ENCODE results near the gene CPAMD8. TPM values are rescaled to one million over a fixed set of nuclear protein-coding genes. Genes with fewer than 3 reads are reported as not detected.

CPAMD8 gene
- total RNA-seq, 2 experiments from 2014 or later: 0.32 to 1.2 TPM

DNA sequence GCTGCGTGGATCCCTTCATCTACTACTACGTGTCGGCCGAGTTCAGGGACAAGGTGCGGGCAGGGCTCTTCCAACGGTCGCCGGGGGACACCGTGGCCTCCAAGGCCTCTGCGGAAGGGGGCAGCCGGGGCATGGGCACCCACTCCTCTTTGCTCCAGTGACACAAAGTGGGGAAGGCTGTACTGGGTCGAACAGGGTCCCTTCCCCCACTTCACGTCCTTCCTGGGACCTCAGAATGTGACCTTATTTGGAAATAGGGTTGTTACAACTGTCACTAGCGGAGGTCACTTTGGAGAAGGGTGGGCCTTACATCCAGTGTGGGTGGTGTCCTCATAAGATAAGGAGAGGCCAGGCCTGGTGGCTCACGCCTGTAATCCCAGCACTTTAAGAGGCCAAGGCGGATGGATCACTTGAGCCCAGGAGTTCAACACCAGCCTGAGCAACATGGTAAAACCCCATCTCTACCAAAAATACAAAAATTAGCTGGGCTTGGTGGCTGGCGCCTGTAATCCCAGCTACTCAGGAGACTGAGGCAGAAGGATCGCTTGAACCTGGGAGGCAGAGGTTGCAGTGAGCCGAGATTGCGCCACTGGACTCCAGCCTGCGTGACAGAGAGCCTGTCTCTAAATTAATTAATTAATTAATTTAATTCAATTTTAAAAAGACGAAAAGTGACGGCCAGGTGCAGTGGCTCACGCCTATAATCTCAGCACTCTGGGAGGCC lies 136.0 kb downstream of the CPAMD8 start:
- Histone ChIP-seq H3K36me3 (ENCODE audit: insufficient read depth, low read length) (no peaks in the 10 kb centered on the region), H3K27ac (ENCODE audit: low read depth, low read length, poor library complexity, severe bottlenecking) (no peak overlapping the region), H3K4me1 (ENCODE audit: insufficient read depth, low read length, poor library complexity, severe bottlenecking) (peaks cover 29% of the 10 kb centered on the region), H4K20me1 (ENCODE audit: insufficient read depth, low read length) (no peaks in the 10 kb centered on the region), H3K4me2 (ENCODE audit: low read length) (no peak overlapping the region), H3K79me2 (ENCODE audit: insufficient read depth, low read depth, low read length) (no peaks in the 10 kb centered on the region), H3K9me3 (ENCODE audit: low read length) (no peaks in the 10 kb centered on the region), H2AFZ (ENCODE audit: low read length) (no peak overlapping the region), H3K9me2 (ENCODE audit: insufficient read depth, low read length) (no peaks in the 10 kb centered on the region), H3K4me3 (ENCODE audit: low read depth, low read length, poor library complexity, severe bottlenecking) (no peak overlapping the region)
- no TSS peak for BruUV-seq (replicated peaks)
- TF ChIP-seq, protein P1, sequence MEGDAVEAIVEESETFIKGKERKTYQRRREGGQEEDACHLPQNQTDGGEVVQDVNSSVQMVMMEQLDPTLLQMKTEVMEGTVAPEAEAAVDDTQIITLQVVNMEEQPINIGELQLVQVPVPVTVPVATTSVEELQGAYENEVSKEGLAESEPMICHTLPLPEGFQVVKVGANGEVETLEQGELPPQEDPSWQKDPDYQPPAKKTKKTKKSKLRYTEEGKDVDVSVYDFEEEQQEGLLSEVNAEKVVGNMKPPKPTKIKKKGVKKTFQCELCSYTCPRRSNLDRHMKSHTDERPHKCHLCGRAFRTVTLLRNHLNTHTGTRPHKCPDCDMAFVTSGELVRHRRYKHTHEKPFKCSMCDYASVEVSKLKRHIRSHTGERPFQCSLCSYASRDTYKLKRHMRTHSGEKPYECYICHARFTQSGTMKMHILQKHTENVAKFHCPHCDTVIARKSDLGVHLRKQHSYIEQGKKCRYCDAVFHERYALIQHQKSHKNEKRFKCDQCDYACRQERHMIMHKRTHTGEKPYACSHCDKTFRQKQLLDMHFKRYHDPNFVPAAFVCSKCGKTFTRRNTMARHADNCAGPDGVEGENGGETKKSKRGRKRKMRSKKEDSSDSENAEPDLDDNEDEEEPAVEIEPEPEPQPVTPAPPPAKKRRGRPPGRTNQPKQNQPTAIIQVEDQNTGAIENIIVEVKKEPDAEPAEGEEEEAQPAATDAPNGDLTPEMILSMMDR (conservative IDR thresholded peaks at IDR 0.05; ENCODE audit: low read length): no peak
- no peak for TF ChIP-seq EZH2phosphoT487 (IDR thresholded peaks at IDR 0.05; ENCODE audit: borderline replicate concordance, low read depth, low read length)
- ChIA-PET POLR2A (no interaction called here), CTCF (ENCODE audit: unreplicated experiment) (no interaction called here)
- intact Hi-C loops (cut with micrococcal nuclease; ENCODE audit: unreplicated experiment): loop anchor here (10.0 kb wide), 1 partner anchor 354 kb away; the partner anchor contains the start of gene NR2F6
- DNase-seq (ENCODE audit: low spot score): no peak

DNA sequence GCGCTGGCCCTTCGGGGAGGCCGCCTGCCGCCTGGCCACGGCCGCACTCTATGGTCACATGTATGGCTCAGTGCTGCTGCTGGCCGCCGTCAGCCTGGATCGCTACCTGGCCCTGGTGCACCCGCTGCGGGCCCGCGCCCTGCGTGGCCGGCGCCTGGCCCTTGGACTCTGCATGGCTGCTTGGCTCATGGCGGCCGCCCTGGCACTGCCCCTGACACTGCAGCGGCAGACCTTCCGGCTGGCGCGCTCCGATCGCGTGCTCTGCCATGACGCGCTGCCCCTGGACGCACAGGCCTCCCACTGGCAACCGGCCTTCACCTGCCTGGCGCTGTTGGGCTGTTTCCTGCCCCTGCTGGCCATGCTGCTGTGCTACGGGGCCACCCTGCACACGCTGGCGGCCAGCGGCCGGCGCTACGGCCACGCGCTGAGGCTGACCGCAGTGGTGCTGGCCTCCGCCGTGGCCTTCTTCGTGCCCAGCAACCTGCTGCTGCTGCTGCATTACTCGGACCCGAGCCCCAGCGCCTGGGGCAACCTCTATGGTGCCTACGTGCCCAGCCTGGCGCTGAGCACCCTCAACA lies 136.6 kb downstream of the CPAMD8 start:
- CTCF ChIA-PET (ENCODE audit: unreplicated experiment): no interaction called here
- Histone ChIP-seq H4K20me1 (ENCODE audit: insufficient read depth, low read length) (no peaks in the 10 kb centered on the region), H3K4me1 (ENCODE audit: insufficient read depth, low read length, poor library complexity, severe bottlenecking) (peaks cover 29% of the 10 kb centered on the region), H3K4me3 (ENCODE audit: low read depth, low read length, poor library complexity, severe bottlenecking) (no peak overlapping the region), H3K79me2 (ENCODE audit: insufficient read depth, low read depth, low read length) (no peaks in the 10 kb centered on the region), H3K27ac (ENCODE audit: low read depth, low read length, poor library complexity, severe bottlenecking) (no peak overlapping the region), H2AFZ (ENCODE audit: low read length) (no peak overlapping the region), H3K9me2 (ENCODE audit: insufficient read depth, low read length) (no peaks in the 10 kb centered on the region), H3K9me3 (ENCODE audit: low read length) (no peaks in the 10 kb centered on the region), H3K36me3 (ENCODE audit: insufficient read depth, low read length) (no peaks in the 10 kb centered on the region), H3K4me2 (ENCODE audit: low read length) (no peak overlapping the region)
- no TSS peak for BruUV-seq (replicated peaks)
- intact Hi-C loops (cut with micrococcal nuclease; ENCODE audit: unreplicated experiment): loop anchor here (10.0 kb wide), 1 partner anchor 355 kb away; the partner anchor contains the start of gene NR2F6
- POLR2A ChIA-PET: no interaction called here
- DNase-seq (ENCODE audit: low spot score): no peak
- no peak for TF ChIP-seq EZH2phosphoT487 (IDR thresholded peaks at IDR 0.05; ENCODE audit: borderline replicate concordance, low read depth, low read length)
- TF ChIP-seq, protein P1 (conservative IDR thresholded peaks at IDR 0.05; ENCODE audit: low read length): no peak

DNA sequence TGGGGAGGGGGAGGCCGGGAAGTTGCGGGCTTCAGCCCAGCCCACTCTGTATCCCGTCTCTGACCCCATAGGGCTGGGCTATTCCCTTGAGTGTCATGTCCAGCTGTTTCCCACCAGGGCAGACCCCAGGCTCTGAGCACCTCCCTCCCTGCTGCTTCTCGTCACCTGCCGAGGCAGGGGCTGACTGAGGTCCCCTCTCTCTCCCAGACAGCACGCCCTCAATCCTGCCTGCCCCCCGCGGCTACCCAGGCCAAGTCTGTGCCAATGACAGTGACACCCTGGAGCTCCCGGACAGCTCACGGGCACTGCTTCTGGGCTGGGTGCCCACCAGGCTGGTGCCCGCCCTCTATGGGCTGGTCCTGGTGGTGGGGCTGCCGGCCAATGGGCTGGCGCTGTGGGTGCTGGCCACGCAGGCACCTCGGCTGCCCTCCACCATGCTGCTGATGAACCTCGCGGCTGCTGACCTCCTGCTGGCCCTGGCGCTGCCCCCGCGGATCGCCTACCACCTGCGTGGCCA lies 137.2 kb downstream of the CPAMD8 start:
- POLR2A ChIA-PET: no interaction called here
- CTCF ChIA-PET (ENCODE audit: unreplicated experiment): no interaction called here
- Histone ChIP-seq H3K4me3 (ENCODE audit: low read depth, low read length, poor library complexity, severe bottlenecking) (no peak overlapping the region), H3K79me2 (ENCODE audit: insufficient read depth, low read depth, low read length) (no peaks in the 10 kb centered on the region), H3K27ac (ENCODE audit: low read depth, low read length, poor library complexity, severe bottlenecking) (no peak overlapping the region), H2AFZ (ENCODE audit: low read length) (no peak overlapping the region), H3K36me3 (ENCODE audit: insufficient read depth, low read length) (no peaks in the 10 kb centered on the region), H3K4me1 (ENCODE audit: insufficient read depth, low read length, poor library complexity, severe bottlenecking) (peaks cover 26% of the 10 kb centered on the region), H3K4me2 (ENCODE audit: low read length) (no peak overlapping the region), H4K20me1 (ENCODE audit: insufficient read depth, low read length) (no peaks in the 10 kb centered on the region), H3K9me2 (ENCODE audit: insufficient read depth, low read length) (no peaks in the 10 kb centered on the region), H3K9me3 (ENCODE audit: low read length) (no peaks in the 10 kb centered on the region)
- DNase-seq (ENCODE audit: low spot score): no peak
- intact Hi-C loops (cut with micrococcal nuclease; ENCODE audit: unreplicated experiment): no loop called here
- TF ChIP-seq, protein P1 (conservative IDR thresholded peaks at IDR 0.05; ENCODE audit: low read length): no peak
- TF ChIP-seq EZH2phosphoT487 (IDR thresholded peaks at IDR 0.05; ENCODE audit: borderline replicate concordance, low read depth, low read length): no peak
- BruUV-seq (replicated peaks): no TSS peak
